Endothelial cell of umbilical vein (primary cell): ENCODE data around the gene DUS2. TPM values are rescaled to one million over a fixed set of nuclear protein-coding genes. Genes with fewer than 3 reads are reported as not detected.

Experiments used
- BruUV-seq: library from RNA; stranded (reverse); fragments of 400-500 nt; replicated peaks from 2 replicates; lab custom pipeline; 2021; lab: Mats Ljungman, UMichigan
- CTCF ChIA-PET: fragments of 300-600, 350-600 bp; sonication (Branson Sonifier 250); formaldehyde crosslinking; loops from one replicate; lab custom pipeline; 2021; ENCODE audit warnings: antibody characterized with exemption, inconsistent platforms; lab: Charles Lee
- POLR2A ChIA-PET: fragments of 300-600, 350-600 bp; sonication (Branson Sonifier 250); formaldehyde crosslinking; loops from one replicate; lab custom pipeline; 2021; ENCODE audit warnings: antibody characterized with exemption, inconsistent platforms; lab: Charles Lee
- DNase-seq: peaks from one replicate; pipeline ENCODE4 v3.0.0-alpha.2; 2011; ENCODE audit warnings: low read depth, low spot score
- FAIRE-seq: peaks from 2 replicates; lab custom pipeline; 2011; peaks lifted over from hg19 to GRCh38; lab: Jason Lieb, UNC
- H2AFZ ChIP-seq: 2 replicates; pipeline ENCODE4 v1.6.0; 2012; ENCODE audit warnings: low read depth, low read length, control low read depth, inconsistent platforms
- H3K27ac ChIP-seq: 2 replicates; pipeline ENCODE4 v1.5.1; 2011; ENCODE audit warnings: low read depth, mild to moderate bottlenecking, control low read depth, low read length, moderate library complexity; ENCODE audit not compliant: insufficient read depth
- H3K27me3 ChIP-seq, 2 experiments: 2 replicates each; pipeline versions ENCODE4 v1.6.0 to v1.6.1; 2011; ENCODE audit warnings: low read length in 2 of 2, mixed read lengths in 1 of 2; ENCODE audit not compliant: control insufficient read depth in 2 of 2, insufficient read depth in 2 of 2
- H3K36me3 ChIP-seq, 2 experiments: 2 replicates in 1 of 2; 3 replicates in 1 of 2; pipeline ENCODE4 v1.5.1; 2011; ENCODE audit warnings: low read length in 2 of 2, mild to moderate bottlenecking in 1 of 2, moderate library complexity in 1 of 2; ENCODE audit not compliant: control insufficient read depth in 2 of 2, insufficient read depth in 2 of 2; ENCODE audit errors: extremely low read depth in 1 of 2
- H3K4me1 ChIP-seq: 3 replicates; pipeline ENCODE4 v1.5.1; 2011; ENCODE audit warnings: mild to moderate bottlenecking, low read length; ENCODE audit not compliant: control insufficient read depth, insufficient read depth; ENCODE audit errors: extremely low read depth
- H3K4me2 ChIP-seq: 2 replicates; pipeline ENCODE4 v1.6.1; 2011; ENCODE audit warnings: low read length, control low read depth, mixed read lengths; ENCODE audit not compliant: insufficient read depth
- H3K4me3 ChIP-seq, 3 experiments: fragments of 200-600 bp in 1 of 3; sonication (generic), shearing (Covaris generic) in 1 of 3; replicated peaks in 1 of 3; 2 replicates each; pipeline ENCODE4 v1.5.1; 2011 to 2016; ENCODE audit warnings: control low read depth in 3 of 3, low read length in 3 of 3, mild to moderate bottlenecking in 2 of 3, inconsistent platforms in 1 of 3, low read depth in 1 of 3, moderate library complexity in 1 of 3; ENCODE audit not compliant: insufficient read depth in 1 of 3
- H3K79me2 ChIP-seq: 2 replicates; pipeline ENCODE4 v1.6.0; 2012; ENCODE audit warnings: low read length, inconsistent platforms; ENCODE audit not compliant: control insufficient read depth, insufficient read depth
- H3K9ac ChIP-seq: replicated peaks from 2 replicates; pipeline ENCODE3; 2011; ENCODE audit warnings: low read length, control low read depth; ENCODE audit not compliant: insufficient read depth; ENCODE audit errors: extremely low read depth
- H3K9me1 ChIP-seq: replicated peaks from 3 replicates; pipeline ENCODE4 v1.6.0; 2011; ENCODE audit warnings: mild to moderate bottlenecking, low read length; ENCODE audit not compliant: control insufficient read depth, insufficient read depth; ENCODE audit errors: extremely low read depth
- H3K9me3 ChIP-seq: replicated peaks from 2 replicates; pipeline ENCODE4 v1.5.1; 2012; ENCODE audit warnings: low read length, inconsistent platforms; ENCODE audit not compliant: control insufficient read depth, insufficient read depth
- H4K20me1 ChIP-seq: replicated peaks from 2 replicates; pipeline ENCODE3; 2011; ENCODE audit warnings: mild to moderate bottlenecking, low read length; ENCODE audit not compliant: control insufficient read depth, insufficient read depth; ENCODE audit errors: extremely low read depth
- CTCF ChIP-seq, 2 donors: IDR thresholded peaks; 1 replicate in 1 of 2; 2 replicates in 1 of 2; pipeline ENCODE4 v1.5.1; 2011; ENCODE audit warnings: low read length in 2 of 2, mild to moderate bottlenecking in 2 of 2, moderate library complexity in 2 of 2, control low read depth in 1 of 2, inconsistent platforms in 1 of 2, low read depth in 1 of 2; ENCODE audit not compliant: insufficient read depth in 1 of 2; ENCODE audit errors: extremely low read depth in 1 of 2
- EZH2 ChIP-seq: IDR thresholded peaks from 2 replicates; pipeline ENCODE4 v1.6.1; 2012; ENCODE audit warnings: borderline replicate concordance, low read depth, mild to moderate bottlenecking, moderate library complexity, low read length, inconsistent platforms; ENCODE audit not compliant: severe bottlenecking
- FOS ChIP-seq: IDR thresholded peaks from 2 replicates; pipeline ENCODE4 v1.6.1; 2011; ENCODE audit warnings: mild to moderate bottlenecking, low read length, moderate library complexity, borderline replicate concordance; ENCODE audit not compliant: insufficient read depth
- GATA2 ChIP-seq: IDR thresholded peaks from 2 replicates; pipeline ENCODE4 v1.7.0; 2011; ENCODE audit warnings: low read depth, mild to moderate bottlenecking, moderate library complexity, mixed read lengths, low read length; ENCODE audit not compliant: insufficient read length, insufficient read depth
- JUN ChIP-seq: IDR thresholded peaks from 2 replicates; pipeline ENCODE4 v1.6.1; 2011; ENCODE audit warnings: borderline replicate concordance, low read depth; ENCODE audit not compliant: insufficient read length, insufficient read depth
- MYC ChIP-seq: IDR thresholded peaks from one replicate; pipeline ENCODE4 v1.6.1; 2011; ENCODE audit warnings: mild to moderate bottlenecking, low read depth, low read length
- POLR2A ChIP-seq: IDR thresholded peaks from 2 replicates; pipeline ENCODE4 v1.6.1; 2012; ENCODE audit warnings: low read depth, mild to moderate bottlenecking, control low read depth, low read length
- POLR2AphosphoS5 ChIP-seq: IDR thresholded peaks from 2 replicates; pipeline ENCODE4 v1.6.1; 2012; ENCODE audit warnings: low read depth, mild to moderate bottlenecking, control low read depth, low read length, moderate library complexity; ENCODE audit not compliant: insufficient read depth
- dilution Hi-C: fragments of 300-500 bp; cut with MboI; formaldehyde crosslinking; loops from one replicate; pipeline ENCODE4 v1.15.0; 2019; ENCODE audit warnings: low sequenced_read_pairs; ENCODE audit not compliant: extremely low pct_ligation_motif_present
- intact Hi-C: fragments of 100-400 bp; cut with micrococcal nuclease; formaldehyde crosslinking; loops from one replicate; pipeline ENCODE4 v1.10.0; 2022
- polyA plus RNA-seq, 4 experiments: library from polyadenylated mRNA; depleted of rRNA in 3 of 4; stranded (reverse) in 3 of 4; unstranded in 1 of 4; fragments of >200 nt; gene quantifications; 2 replicates each; pipeline versions ENCODE4 v1.2.1 to v1.2.3, GENCODE V29; 2011 to 2012; ENCODE audit warnings: missing spikeins in 1 of 4
- total RNA-seq: library from RNA; stranded (reverse); gene quantifications from 2 replicates; pipeline ENCODE4 v1.2.3, GENCODE V29; 2021
- TF ChIP-seq, protein P1 (sequence below): IDR thresholded peaks from 2 replicates; pipeline ENCODE4 v1.6.1; 2011; ENCODE audit not compliant: insufficient read depth, insufficient read length

The DUS2 gene
- total and polyA plus RNA-seq, 2 donors (not counting 3 experiments of a cell fraction or from before 2014, with no cell fraction given), result 16.4 to 21.7 TPM

GRCh38 chr16:68031951-68032350, 8.9 kb downstream of the DUS2 start:
- Histone ChIP-seq H3K27ac (no peak overlapping the region), H3K36me3 (peaks cover 0 to 5% of the 10 kb centered on the region in 2 experiments), H4K20me1 (no peaks in the 10 kb centered on the region), H3K9me1 (no peaks in the 10 kb centered on the region), H2AFZ (no peak overlapping the region), H3K79me2 (no peaks in the 10 kb centered on the region), H3K9me3 (no peaks in the 10 kb centered on the region), H3K4me1 (no peaks in the 10 kb centered on the region), H3K27me3 (no peaks in the 10 kb centered on the region), H3K9ac (no peak overlapping the region), H3K4me3 (no peak overlapping the region), H3K4me2 (no peak overlapping the region)
- CTCF ChIA-PET, result interaction anchor here (2.1 kb wide), 1 partner anchor 9 kb away, joined by 13 read pairs; no protein-coding TSS in a partner anchor
- dilution Hi-C loops (no loop called here), intact Hi-C loops (no loop called here)
- POLR2A ChIA-PET, result no interaction called here
- FAIRE-seq (no peak), DNase-seq (no peak)
- TF ChIP-seq, protein P1, sequence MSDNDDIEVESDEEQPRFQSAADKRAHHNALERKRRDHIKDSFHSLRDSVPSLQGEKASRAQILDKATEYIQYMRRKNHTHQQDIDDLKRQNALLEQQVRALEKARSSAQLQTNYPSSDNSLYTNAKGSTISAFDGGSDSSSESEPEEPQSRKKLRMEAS, result no peak
- TF ChIP-seq CTCF (IDR thresholded peaks at IDR 0.05; ENCODE audit: extremely low read depth in 1 of 2, insufficient read depth in 1 of 2, low read depth in 1 of 2, low read length in 2 of 2), result no peak
- TF ChIP-seq POLR2A, result no peak
- TF ChIP-seq FOS, result no peak
- TF ChIP-seq MYC, result no peak
- TF ChIP-seq JUN, result no peak
- TF ChIP-seq POLR2AphosphoS5, result no peak
- no peak for TF ChIP-seq EZH2
- TF ChIP-seq GATA2, result no peak
- no TSS peak for BruUV-seq
